Sigmoid colon (tissue), 4 donors: ENCODE measurements around the gene IL1R2.

Source experiments
- CTCF ChIP-seq, 4 experiments: fragments of 450-650 bp in 3 of 4; fragments of 200-600 bp in 1 of 4; IDR thresholded peaks; one replicate each; pipeline ENCODE4 v1.5.1; 2016 to 2019; ENCODE audit warnings: antibody characterized with exemption in 4 of 4, mild to moderate bottlenecking in 3 of 4, moderate library complexity in 2 of 4
- POLR2AphosphoS5 ChIP-seq, 4 donors: sonication (generic); formaldehyde crosslinking; IDR thresholded peaks; one replicate each; pipeline ENCODE4 v1.6.1; 2017; ENCODE audit warnings: antibody characterized with exemption in 4 of 4

- no peak for TF ChIP-seq CTCF (IDR thresholded peaks at IDR 0.05)
- TF ChIP-seq POLR2AphosphoS5 (IDR thresholded peaks at IDR 0.05), result no peak
Observed at GRCh38 chr2:102018823-102019445, 27.2 kb downstream of the IL1R2 start.
